GM10266 (cell line): Measurements from ENCODE around the gene AEBP2.

Experiments used
- DNase-seq: peaks from one replicate; pipeline ENCODE4 v3.0.0; 2012; ENCODE audit errors: extremely low spot score
- CTCF ChIP-seq: IDR thresholded peaks from 2 replicates; pipeline ENCODE4 v1.5.1; 2012; ENCODE audit warnings: mild to moderate bottlenecking, low read depth; ENCODE audit not compliant: control insufficient read depth, insufficient read depth; ENCODE audit errors: missing control alignments

AEBP2 gene

GRCh38 chr12:19402211-19402610 is 37.1 kb upstream of the AEBP2 start:
- DNase-seq, result no peak
- TF ChIP-seq CTCF, result no peak

GRCh38 chr12:19402743-19403431 is 36.4 kb upstream of the AEBP2 start:
- no peak for DNase-seq
- no peak for TF ChIP-seq CTCF

- TF ChIP-seq CTCF, result no peak
- DNase-seq, result no peak
These were observed 34.9 kb upstream of the AEBP2 start for GRCh38 chr12:19404242-19404880.

- no peak for DNase-seq
- TF ChIP-seq CTCF, result no peak
These were observed 29.9 kb upstream of the AEBP2 start for GRCh38 chr12:19409376-19409775.

- TF ChIP-seq CTCF, result no peak
- DNase-seq, result no peak
These were observed 29.1 kb upstream of the AEBP2 start for GRCh38 chr12:19410211-19410610.

GRCh38 chr12:19410629-19411185 is 28.6 kb upstream of the AEBP2 start:
- DNase-seq, result no peak
- no peak for TF ChIP-seq CTCF

- TF ChIP-seq CTCF, result no peak
- no peak for DNase-seq
These were observed 27.8 kb upstream of the AEBP2 start for GRCh38 chr12:19411234-19412204.
